ENCODE measurements around the gene SMOC2.

The SMOC2 gene

DNA sequence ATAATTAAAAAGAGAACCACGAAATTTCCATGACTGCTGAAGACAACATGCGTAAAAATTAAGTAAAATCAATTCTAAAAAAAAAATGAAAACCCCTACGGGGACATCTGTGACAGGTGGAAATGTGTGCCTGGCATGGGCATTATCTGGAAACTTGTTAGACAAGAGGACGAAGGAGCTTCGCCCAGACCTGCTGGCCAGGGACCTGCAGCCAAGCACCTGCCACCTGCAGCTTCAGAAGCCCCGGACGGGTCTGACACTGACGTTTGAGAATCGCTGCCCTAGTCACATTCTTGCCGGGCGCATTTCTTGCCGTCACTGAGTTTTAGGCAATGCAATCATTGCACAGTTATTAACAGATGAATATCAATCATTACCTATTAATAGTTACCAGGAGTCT is 140.3 kb downstream of the SMOC2 start:
- DNase-seq, result no peak

DNA sequence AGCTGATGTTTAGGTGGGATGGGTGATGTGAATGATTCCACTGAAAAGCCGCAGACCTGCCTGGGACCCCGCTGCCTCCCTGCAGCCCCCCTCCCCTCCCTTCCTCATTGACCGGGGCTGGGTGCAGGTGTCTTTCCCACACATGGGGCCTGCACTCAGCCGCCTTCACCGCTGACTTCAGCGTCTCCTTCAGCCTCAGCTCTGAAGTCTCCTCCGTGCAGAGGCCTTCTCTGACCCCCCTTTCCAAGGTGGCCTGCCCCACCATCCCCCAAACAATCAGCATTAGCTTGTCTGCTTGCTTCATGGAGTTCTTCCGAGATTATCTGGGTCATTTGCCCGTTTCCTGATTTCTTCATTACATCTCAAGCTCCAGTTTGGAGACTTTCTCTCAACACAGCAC is 140.7 kb downstream of the SMOC2 start:
- DNase-seq, result no peak

DNA sequence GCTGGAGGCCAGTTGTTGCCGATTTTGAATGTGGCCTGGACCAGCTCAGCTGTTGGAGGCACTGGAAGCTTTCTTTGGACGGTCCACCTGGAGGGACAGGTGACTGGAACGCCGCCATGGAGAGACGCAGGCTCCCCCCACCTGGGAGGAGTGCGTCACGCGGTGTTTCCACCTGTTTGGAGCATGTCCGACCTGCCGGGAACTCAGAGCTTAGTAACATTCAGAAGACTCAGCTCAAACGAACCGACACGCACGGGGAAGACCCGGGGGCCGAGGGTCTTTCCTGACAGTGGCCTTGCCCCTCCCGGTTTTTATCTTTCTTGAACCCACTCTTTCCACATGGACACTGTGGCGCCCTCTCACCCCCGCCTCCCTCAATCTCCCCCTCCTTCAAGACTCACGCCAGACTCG is 141.6 kb downstream of the SMOC2 start:
- no peak for DNase-seq

DNA sequence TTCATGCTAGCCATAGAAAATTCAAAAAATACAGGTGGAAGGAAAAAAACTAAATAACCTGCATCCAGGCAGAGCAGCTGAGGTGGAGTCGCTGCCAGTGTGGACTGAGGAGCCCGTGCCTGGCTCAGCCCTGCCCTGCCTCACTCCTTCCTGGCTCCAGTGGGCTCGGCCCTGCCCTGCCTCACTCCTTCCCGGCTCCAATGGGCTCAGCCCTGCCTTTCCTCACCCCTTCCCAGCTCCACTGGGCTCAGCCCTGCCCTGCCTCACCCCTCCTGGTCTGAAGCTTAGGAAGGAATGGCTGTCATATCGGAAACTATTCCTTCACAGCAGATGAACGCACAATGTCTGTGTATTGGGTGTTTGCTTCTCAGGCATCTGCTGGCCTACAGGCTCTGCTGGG is 142.1 kb downstream of the SMOC2 start:
- no peak for DNase-seq

DNA sequence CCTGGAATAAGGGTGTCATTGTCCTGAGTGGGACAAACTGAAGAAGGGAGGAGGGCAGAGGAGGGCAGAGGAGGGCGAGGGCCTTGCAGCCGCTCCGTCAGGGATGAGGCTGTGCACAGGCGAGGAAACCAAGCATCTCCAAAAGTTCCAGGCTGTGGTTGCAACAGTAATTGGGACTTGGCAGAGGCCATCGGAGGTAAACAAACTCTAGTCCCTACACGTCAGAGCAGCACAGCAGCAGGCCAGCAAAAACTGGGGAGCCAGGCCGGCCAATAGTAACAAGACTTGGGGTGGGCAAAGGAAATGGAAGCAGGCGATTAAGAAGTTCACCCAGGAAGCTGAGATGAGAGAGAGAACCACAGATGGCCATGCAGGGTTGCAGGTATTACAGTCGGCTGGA is 142.8 kb downstream of the SMOC2 start:
- no peak for DNase-seq

DNA sequence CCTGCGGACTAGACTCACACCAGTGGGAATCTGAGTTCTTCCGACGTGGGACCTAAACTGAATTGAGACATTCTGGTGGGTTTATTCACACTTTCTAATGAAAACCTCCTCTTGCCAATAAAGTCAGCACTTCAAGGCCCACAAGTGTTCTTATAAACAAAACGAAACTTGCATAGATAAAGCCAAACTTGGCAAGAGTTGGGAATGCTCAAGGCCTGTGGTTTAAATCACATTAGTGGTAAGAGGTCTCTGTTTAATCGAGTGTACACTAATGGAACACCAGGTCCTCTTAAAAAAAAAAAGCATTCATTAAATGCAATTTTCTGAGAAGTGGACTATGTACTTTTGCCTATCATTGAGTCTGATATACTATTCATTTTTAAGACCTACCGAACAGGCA is 143.3 kb downstream of the SMOC2 start:
- no peak for DNase-seq

DNA sequence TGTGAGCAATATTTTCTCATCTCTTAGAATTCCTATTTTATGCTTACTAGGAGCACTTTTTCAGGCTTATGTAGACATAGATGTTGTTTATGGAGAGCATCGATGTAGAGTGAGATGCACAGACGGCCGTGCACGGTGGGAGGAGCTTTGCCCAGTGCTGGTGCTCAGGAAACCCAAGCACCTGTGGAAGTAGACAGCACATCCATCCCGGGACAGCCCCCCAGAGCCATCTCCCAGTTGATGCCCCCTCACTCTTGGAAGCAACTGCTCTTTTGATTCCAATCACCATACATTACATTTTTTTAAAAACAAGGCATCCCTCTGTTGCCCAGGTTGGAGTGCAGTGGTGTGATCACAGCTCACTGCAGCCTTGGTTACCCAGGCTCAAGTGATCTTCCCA is 143.7 kb downstream of the SMOC2 start:
- DNase-seq, result no peak

DNA sequence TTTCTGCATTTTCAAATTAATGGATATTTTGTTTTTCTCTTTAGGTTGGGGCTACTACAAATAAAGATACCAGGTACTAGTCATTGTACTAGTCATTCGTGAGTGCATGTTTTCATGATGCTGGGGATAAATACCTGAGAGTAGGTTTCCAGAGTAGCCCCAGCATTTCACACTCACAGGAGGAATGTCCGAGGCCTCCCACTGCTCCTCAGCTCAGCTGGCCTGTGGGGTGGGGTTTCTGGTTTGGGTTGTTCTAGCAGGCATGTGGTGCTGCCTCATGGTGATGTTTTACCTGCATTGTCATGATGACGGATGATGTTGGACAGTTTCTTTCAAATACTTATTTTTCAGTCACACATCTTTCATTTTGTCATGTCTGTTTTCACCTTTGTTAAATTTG is 144.5 kb downstream of the SMOC2 start:
- DNase-seq, result no peak

DNA sequence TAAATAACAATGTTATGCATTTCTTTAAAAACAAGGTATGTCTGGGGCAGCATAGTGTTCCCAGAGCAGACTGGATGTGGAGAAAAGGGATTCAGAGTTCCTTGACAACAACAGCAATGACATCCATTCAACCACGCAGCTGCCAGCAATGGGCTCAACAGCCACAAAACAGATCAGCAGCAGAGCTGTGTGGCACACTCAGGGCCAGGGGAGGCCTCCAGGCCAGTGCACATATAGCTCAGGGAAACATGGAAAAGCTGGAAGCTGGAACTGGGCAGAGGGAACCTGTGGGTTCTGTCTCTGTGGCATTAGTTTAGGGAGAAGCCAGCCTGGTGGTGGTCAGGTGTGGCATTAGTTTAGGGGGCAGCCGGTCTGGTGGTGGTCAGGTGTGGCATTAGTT is 148.3 kb downstream of the SMOC2 start:
- DNase-seq, result no peak

DNA sequence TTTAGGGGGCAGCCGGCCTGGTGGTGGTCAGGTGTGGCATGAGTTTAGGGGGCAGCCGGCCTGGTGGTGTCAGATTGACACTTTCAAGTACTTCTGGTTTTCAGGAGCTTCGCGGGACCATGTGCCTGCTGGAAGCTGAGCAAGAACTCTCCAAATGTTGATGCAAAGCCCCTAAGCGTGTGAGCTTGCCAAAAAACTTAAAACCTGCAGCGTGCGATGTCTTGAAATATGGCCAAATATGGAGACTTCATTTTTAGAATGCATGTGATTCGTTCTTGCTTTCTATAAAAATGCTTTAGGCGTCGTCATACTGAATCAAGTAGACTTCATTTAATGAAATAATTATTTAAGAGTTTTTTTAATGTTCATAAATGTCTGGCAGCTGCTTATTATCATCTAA is 149.4 kb downstream of the SMOC2 start:
- DNase-seq, result no peak

DNA sequence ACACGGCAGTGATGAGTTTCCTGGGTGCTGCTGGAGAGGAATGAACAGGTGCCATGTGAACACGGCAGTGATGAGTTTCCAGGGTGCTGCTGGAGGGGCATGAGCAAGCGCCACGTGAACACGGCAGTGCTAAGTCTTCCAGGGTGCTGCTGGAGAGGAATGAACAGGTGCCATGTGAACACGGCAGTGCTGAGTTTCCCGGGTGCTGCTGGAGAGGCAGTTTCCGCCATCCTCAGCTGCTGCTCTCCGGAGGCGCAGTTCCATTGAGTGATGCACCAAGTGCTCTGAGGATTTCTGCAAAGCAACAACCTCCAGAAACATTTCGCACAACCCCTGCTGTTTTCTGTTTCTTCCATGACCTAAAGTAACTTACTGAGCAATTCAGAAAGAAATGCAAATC is 155.4 kb downstream of the SMOC2 start:
- no peak for DNase-seq

DNA sequence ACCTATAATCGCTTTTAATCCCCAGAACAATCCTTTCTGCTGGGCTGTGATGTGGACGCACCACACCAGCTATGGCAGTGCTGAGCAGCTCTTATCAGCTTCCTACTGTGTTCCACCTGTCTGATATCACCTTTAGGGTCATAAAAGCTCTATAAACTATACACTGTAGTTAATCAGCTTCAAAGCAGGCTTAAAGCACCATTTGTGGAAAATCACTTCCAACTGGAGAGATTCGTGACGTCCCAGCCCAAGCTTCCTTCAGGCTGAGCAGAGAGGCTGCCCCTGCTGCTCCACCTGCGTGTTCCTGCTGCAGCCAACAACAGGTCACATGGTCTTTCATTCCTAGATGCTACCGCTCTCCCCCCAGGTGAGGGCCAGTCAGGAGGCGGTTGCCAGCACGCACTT is 156.5 kb downstream of the SMOC2 start:
- no peak for DNase-seq

DNA sequence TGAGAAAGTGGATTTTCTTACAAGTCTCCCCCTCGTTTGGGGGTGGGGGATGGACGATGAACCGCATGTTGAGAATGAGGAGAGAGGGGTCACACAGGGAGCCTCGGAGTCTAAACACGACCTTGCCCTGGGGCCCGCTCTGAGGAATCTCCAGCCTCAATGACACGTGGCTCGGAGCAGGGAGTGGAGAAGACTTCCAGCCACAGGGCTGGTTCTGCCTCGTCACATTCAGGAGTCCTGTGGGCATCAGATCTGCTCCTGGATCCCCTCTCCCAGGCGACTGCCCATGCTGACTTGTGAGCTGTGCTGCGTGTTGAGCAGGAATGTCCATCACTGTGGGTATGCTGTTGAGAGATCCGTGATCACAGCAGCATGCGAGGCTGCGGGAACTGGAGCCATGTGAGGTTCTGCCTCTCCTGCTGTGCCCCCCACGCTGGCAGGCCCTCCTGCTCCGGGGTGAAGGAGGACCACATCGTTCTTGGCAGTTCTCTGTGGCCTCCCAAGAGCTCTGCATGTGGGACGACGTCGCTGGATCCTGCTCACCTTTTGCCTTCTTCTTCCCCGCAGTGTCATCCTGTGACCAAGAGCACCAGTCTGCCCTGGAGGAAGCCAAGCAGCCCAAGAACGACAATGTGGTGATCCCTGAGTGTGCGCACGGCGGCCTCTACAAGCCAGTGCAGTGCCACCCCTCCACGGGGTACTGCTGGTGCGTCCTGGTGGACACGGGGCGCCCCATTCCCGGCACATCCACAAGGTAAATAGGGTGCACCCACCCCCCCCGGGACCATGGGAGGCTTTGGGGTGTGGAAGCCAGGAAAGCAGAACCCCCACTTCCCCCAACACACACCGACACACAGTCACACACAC is 157.5 kb downstream of the SMOC2 start:
- no peak for DNase-seq

DNA sequence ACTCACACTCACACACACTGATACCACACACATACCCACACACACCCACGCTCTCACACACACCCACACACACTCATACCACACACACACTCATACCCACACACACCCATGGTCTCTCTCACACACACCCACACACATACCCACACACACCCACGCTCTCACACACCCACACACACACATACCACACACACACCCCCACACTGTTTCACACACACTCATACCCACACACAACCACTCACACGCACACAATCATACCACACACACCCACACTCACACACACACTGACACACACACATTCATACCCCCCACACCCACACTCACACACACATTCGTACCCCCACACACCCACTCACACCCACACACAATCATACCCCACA is 158.1 kb downstream of the SMOC2 start:
- DNase-seq, result no peak

DNA sequence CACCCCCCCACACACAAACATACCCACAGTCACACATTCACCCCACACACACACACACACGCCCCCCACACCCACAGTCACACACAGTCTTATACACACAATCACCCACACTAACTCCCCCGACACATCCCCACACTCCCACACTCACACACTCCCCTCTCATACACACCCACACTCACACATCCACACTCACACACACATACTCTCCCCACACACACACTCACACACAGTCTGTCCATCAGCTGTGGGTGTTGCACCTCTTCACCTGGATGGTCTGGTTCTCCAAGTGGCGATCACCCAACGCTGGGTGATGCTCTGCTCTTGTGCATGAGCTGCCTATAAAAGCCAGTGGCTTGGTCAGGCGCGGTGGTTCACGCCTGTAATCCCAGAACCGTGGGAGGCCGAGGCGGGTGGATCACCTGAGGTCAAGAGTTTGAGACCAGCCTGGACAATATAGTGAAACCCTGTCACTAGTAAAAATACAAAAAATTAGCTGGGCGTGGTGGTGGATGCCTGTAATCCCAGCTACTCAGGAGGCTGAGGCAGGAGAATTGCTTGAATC is 158.9 kb downstream of the SMOC2 start:
- no peak for DNase-seq

DNA sequence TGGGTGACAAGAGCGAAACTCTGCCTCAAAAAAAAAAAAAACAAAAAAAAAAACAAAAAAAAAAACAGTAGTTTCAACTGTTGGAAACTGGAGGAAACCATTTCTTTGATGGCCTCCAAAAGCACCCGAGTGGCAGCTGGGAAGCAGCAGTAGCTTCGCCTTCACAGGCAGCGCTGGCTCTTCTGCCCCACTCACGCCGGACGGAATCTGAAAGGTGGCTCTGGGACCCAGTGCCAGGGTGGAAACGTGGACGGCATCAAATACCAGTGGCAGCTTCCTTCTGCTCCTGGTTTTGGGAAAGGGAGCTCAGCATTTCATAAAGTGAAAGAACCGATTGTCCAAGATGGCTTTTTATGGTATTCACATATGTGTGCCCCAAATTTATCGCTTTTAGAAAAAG is 159.4 kb downstream of the SMOC2 start:
- DNase-seq, result no peak

DNA sequence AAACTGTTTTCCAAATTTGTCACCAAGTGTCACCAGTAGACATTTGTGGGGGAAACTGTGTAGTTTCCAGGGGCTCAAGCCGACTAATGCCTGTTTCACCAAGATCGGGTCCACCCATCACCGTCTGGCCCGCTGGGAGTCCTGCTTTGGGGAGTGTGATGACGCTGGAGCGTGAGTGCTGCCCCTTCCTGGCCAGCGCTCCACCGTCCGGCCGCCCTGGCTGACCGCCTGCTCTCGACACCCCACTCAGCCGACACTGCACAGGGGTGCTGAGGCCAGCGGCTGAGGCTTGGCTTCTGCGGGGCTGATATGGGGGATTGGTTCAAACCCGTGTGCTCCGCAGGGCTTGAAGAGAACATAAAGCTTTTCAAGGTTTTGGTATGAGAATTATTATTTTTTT is 160.1 kb downstream of the SMOC2 start:
- DNase-seq, result no peak

DNA sequence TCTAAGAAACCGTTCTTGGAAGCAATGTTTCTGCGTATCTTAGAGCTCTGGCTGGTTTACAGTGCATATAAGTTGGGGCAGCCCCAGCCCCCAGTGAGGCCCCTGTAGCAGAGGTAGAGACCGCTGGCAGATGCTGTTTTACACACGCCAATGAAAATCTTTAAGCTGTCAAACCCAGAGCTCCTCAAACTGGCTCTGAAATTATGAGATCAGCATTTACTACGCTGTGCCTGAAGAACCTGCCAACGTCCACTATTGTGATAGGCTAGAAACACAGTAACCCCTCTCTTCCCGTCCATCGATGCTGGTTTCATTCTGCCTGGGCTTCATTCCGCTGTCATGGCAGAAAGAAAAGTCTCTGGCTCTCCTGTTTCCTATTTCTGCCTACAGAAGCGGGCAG is 160.6 kb downstream of the SMOC2 start:
- DNase-seq, result no peak

DNA sequence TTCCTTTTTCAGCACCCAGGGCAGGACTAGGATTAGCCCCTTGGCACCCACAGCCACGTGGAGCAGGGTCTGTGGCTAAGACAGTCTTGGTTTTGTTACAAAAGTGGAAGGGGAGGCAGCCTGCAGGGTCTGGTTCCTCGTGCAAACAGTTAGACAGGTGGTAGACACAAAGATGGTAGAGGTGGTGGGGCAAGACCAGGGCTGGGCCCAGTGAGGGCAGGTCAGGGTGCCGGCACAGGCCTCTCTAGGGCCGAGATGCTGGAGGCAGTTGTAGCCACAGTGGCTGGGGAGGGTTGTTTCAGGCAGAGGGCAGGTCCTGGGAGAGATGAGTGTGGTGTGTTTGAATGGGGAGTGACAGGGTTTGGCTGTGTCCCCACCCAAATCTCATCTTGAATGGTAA is 161.6 kb downstream of the SMOC2 start:
- DNase-seq, result no peak

DNA sequence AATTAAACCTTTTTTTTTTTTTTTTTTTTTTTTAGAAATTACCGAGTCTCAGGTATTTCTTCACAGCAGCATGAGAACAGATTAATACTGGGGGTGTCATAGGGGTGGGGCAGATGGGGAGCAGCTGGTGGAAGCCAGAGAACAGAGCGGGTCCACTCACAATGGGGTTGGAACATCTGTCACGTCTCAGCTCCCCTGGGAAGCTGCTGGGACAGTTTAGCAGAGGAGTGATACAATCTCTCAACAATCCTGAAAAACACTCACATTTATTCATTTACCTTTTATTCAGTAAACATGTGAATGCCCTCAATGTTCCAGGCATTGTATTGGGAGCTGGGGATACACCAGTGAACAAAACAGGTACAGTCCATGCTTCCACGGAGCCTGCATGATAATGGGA is 162.2 kb downstream of the SMOC2 start:
- DNase-seq, result no peak

DNA sequence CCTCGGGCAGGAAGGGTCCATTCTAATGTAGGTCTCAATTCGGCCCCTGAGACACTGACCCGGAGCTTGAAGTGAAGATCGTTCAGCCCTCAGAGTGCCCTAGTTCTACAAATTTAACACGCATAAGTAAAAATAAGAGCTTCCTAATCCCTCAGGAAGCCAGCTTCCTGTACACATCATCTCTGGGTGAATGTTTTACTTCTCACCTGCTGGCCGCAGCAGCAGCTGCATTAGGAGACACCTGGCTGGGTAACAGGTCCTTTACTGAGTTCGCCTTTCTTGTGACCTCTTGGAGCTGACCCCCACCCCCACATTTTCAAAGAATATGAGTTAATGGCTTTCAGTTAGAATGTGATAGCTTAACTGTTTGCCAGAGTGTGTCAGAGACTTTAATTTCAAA is 165.0 kb downstream of the SMOC2 start:
- no peak for DNase-seq

DNA sequence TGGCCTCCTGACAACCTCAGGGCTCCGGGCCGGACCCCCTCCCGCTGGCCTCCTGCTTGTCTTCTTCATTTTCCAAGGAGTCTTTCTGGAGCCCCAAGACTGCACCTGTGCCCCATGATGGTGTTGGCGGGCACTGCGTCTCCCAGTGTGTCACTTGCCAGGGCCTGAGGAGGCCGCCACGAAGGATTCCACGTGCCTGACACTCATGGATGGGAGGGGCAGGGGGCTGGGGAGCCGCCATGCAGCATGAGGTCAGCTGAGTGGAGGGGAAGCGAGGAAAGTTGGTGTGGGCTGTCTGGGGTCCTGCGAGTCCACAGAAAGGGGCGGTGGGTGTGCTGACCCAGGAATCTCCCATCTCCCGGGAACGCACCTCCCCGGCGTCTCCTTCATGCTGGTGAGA is 165.7 kb downstream of the SMOC2 start:
- DNase-seq, result no peak

DNA sequence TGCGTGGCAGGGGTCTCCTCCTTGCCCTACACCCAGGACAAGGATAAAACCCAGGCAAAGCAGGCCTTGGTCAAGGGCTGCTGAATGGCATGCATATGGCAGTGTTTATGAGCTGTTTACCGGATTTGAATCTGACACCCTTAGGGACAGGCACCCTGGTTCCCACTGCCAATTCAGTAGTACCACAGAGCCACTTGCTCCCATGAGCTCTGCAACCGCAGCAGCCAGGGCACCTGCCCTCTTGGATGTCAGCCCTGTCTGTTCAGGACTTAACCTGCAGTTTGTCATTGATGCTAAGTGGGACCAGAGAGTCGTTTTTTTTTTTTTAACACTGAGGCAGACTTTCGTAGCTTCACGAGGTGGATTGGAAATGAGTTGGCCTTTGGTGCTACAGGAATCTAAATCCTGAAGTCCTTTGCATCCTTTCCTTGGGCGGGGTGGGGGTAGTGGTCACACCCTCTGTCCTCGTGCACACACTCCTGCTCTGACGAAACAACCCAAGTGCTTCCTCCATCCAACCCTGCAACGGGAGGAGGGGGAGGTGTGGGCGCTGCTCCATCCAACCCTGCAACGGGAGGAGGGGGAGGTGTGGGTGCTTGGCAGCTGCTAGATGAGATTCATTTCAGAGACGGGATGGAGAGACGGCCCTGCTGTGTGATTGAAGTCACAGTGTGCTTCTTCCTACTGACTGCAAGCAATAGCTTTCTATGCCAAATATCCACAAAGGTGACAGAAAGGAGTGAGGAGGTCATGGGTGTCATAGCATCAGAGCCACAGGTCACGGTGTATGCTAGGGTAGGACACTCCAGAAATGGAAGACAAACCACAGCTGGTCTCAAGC is 166.5 kb downstream of the SMOC2 start:
- peak; percentile 83 for DNase-seq

DNA sequence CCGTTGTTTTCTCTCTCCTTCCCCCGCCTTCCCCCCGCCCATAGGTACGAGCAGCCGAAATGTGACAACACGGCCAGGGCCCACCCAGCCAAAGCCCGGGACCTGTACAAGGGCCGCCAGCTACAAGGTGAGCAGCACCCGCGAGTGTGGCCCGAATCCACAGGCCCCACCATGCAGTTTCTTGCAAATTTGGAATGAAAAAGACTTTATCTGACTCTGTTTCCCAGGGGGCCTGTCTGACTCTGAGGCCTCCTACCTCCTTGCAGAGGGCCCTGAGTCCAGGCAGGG is 167.1 kb downstream of the SMOC2 start:
- DNase-seq, result no peak
